ENCODE results near the gene XKR7.
"Not testable (repeated sequence)": the region's sequence is repeated elsewhere in the genome, so short reads cannot be mapped to it uniquely, and the experiment has no call there.

The XKR7 gene

DNA sequence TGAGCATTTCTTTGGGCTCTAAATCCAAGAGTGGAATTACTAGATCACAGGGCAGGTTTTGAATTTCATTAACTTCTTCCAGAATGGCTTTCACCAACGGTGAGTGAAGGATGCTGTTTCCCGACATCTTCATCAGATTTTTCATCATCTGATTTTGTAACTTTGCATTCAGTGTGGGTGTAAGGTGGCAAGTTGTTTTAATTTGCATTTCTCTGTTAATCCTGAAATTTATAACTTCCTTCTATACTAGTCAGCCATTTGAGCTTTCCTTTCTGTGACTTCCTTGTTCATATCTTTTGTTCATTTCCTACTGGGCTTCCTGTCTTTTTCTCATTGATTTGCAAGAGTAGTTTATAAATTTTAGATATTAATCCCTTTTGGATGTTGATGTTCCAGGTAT, 65.4 kb downstream of the XKR7 start:
- Mint-ChIP-seq H3K4me3 (no peak overlapping the region), H3K27me3 (peaks cover 21% of the 10 kb centered on the region), H3K4me1 (peaks cover 38% of the 10 kb centered on the region), H3K9me3 (peaks cover 7% of the 10 kb centered on the region), H3K36me3 (no peaks in the 10 kb centered on the region), H3K27ac (no peak overlapping the region)
- no peak for ATAC-seq

DNA sequence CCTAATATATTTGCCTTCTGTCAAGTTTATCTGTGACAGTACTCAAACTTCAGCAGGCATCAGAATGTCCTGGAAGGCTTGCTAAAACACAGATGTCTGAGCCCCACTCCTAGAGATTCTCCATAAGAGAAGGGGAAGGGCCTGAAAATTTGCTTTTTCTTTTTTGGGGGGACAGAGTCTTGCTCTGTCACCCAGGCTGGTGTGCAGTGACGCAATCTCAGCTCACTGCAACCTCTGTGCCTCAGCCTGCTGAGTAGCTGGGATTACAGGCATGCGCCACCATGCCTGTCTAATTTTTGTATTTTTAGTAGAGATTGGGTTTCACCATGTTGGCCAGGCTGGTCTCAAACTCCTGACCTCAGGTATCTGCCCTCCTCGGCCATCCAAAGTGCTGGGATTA, 65.8 kb downstream of the XKR7 start:
- Mint-ChIP-seq H3K27me3 (peaks cover 17% of the 10 kb centered on the region), H3K4me1 (peaks cover 38% of the 10 kb centered on the region)
- not testable (repeated sequence) for H3K9me3 Mint-ChIP-seq, H3K4me3 Mint-ChIP-seq, H3K27ac Mint-ChIP-seq, ATAC-seq, H3K36me3 Mint-ChIP-seq

DNA sequence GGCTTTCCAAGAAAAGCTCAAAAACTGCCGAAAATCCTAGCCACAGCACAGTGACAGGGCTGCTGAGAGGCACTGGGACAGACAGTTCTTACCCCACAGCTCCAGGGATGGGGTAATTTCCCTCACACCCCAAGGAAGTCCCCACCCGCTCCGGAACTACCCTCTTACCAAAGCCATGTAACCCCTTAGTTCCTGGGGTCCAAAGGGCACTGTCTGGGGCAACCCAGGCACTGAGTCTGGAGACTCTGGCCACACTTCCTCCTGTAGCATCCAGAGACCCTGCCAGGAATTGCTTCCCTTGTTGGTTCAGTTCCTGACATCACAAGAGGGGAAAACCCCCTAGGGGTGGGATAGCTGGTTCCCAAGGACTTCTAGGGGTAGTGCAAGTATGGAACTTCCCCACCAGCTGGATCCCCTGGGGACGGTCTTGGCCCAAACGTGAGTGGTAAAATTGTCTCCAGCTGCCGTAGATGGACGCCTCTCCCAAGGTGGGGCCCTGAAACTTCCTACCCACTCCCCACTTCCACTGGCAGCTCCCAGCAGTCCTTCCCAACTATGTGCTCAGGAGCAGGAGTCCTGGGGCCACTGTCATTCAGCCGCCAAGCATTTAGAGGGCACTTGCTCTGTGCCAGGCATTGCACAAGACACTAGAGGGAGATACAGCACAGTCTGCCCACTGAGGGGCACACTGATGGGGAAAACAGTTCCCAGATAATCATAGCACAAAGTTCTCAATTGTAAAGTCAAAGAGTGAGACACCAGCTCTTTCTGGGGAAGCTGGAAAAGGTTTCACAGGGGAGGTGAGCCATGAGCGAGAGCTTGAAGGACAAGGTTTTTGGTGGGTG, 66.9 kb downstream of the XKR7 start:
- H3K27ac Mint-ChIP-seq: peak overlapping the region; percentile 37
- H3K27me3 Mint-ChIP-seq: peaks cover 14% of the 10 kb centered on the region
- H3K9me3 Mint-ChIP-seq: peaks cover 7% of the 10 kb centered on the region
- H3K36me3 Mint-ChIP-seq: no peaks in the 10 kb centered on the region
- H3K4me1 Mint-ChIP-seq: peaks cover 46% of the 10 kb centered on the region
- no peak overlapping the region for H3K4me3 Mint-ChIP-seq
- ATAC-seq: peak; percentile 56

DNA sequence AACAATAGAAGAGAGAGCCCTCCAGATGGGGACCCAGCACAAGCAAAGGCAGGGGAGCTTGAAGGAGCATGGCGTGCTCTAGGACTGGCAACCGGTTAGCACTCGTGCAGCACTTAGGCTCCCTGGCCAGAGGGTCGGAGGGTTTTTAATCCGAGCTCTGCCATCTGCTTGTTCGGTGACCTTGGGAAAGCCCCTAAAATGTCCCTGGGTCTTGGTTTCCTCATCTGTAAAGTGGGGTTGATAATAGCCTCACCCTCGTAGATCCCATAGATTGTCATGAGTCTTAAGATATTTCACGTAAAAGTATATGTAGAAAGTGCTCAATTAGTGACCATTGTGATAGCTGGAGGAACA, 67.5 kb downstream of the XKR7 start:
- Mint-ChIP-seq H3K36me3 (no peaks in the 10 kb centered on the region), H3K4me1 (peaks cover 52% of the 10 kb centered on the region), H3K27me3 (peaks cover 14% of the 10 kb centered on the region), H3K9me3 (peaks cover 7% of the 10 kb centered on the region), H3K4me3 (no peak overlapping the region), H3K27ac (peak overlapping the region; percentile 37)
- peak; percentile 4 for ATAC-seq

- Mint-ChIP-seq H3K9me3 (peaks cover 7% of the 10 kb centered on the region), H3K36me3 (no peaks in the 10 kb centered on the region), H3K4me3 (no peak overlapping the region), H3K27ac (no peak overlapping the region), H3K4me1 (peaks cover 60% of the 10 kb centered on the region), H3K27me3 (peaks cover 14% of the 10 kb centered on the region)
- ATAC-seq: no peak
Observed at GRCh38 chr20:32036252-32036651, 68.3 kb downstream of the XKR7 start.

DNA sequence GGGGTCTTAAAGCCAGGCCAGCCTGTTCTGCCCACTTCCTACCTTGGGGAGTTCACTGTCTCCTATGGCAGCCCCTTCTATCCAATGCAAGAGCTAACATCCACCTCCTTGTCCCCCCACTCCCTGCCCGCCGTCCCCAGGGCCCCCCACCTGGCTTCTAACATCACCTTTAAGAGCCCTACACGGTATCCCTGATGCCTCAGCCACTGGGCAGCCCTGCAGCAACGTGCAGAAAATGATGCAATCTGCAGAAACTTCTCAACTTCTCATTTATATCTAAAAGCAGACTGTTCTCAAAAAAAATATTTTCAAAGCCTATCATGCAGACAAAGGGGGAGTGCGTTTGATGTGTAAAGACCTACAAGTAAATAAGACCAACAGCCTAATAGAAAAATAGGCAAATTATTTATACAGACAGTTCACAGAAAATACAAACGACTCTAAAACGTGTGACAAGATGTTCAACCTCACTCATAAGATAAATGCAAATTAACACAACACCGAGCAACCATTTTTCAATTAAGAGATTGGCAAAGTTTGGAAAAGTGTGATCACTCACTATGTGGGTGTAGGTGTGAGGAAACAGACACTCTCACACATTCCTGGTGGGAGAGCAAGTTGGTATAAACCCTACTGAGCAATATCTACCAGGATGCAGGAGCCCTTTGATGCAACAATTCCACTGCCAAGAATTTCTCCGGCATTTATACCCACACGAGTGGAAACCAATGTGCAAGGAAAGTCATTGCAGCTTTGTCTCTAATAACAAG, 69.0 kb downstream of the XKR7 start:
- Mint-ChIP-seq H3K27ac (no peak overlapping the region), H3K27me3 (peaks cover 14% of the 10 kb centered on the region), H3K9me3 (peaks cover 7% of the 10 kb centered on the region), H3K36me3 (no peaks in the 10 kb centered on the region), H3K4me1 (peaks cover 61% of the 10 kb centered on the region), H3K4me3 (no peak overlapping the region)
- no peak for ATAC-seq

DNA sequence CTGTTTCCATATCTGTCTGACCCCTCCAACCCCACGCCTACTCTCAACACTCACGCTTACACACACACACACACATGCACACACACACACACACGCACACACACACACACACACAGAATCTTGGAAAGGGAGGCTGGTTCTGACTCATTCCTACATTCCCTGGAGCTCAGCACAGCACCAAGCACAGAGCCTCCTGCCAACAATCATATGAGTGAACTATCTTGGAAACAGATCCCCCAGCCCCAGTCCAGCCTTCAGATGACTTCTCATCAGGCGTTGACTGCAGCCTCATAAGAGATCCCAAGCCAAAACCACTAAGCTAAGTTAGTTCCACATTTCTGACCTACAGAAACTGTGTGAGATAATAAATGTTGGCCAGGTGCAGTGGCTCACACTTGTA, 70.0 kb downstream of the XKR7 start:
- Mint-ChIP-seq H3K27ac (no peak overlapping the region), H3K4me1 (peaks cover 61% of the 10 kb centered on the region), H3K4me3 (no peak overlapping the region), H3K9me3 (peaks cover 7% of the 10 kb centered on the region), H3K27me3 (peaks cover 12% of the 10 kb centered on the region), H3K36me3 (no peaks in the 10 kb centered on the region)
- ATAC-seq: no peak

DNA sequence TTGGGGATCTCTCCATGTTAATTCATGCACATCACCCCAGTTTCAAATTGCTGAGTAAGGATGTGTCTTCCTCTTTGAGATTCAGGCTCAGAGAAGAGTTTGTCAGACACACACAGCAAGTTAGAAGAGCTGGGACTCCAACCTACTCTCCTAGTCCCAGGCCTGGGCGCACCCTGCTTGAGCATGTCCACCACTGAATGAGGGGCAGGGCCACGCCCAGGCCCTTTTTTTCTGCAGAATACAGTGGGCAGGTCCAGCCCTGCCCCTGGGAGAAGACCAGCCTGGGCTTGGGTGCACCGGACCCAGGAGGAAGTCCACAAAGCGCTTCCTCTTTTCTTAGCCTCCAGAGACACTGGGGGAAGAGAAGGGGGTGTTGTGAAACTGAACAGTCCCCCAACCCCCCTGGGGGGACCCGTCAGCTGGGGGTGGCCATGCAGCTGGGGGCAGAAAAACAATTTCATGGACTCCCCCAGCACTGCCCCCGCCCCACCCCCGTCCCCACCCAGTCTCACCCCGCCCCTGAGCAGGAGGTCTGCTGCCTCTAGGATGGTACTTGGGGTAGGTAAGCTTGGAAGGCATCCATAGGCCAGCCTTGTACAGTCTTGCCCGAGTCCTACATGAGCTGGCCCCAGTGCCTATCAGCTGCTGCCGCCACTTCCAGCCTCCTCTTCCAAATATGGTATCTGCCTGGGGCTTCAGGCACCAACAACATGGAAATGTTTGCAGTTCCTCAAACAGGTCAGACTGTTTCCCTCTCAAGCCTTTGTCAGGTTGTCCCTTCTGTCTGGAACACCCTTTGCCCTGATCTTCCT, 72.4 kb downstream of the XKR7 start:
- Mint-ChIP-seq H3K9me3 (peaks cover 7% of the 10 kb centered on the region), H3K27ac (peak overlapping the region; percentile 42), H3K36me3 (no peaks in the 10 kb centered on the region), H3K27me3 (no peaks in the 10 kb centered on the region), H3K4me3 (peak overlapping the region; percentile 51), H3K4me1 (peaks cover 49% of the 10 kb centered on the region)
- ATAC-seq: peak; percentile 97

GRCh38 chr20:32045999-32046398, 78.0 kb downstream of the XKR7 start:
- no peaks in the 10 kb centered on the region for H3K27me3 Mint-ChIP-seq

GRCh38 chr20:32050324-32050841, 82.4 kb downstream of the XKR7 start:
- H3K27me3 Mint-ChIP-seq: no peaks in the 10 kb centered on the region
- no peak for ATAC-seq
- H3K36me3 Mint-ChIP-seq: no peaks in the 10 kb centered on the region
- H3K4me1 Mint-ChIP-seq: peaks cover 26% of the 10 kb centered on the region
- no peak overlapping the region for H3K4me3 Mint-ChIP-seq
- H3K27ac Mint-ChIP-seq: no peak overlapping the region
- H3K9me3 Mint-ChIP-seq: no peaks in the 10 kb centered on the region

More at GRCh38 chr20:32045999-32046398, 78.0 kb downstream of the XKR7 start:
- H3K4me3 Mint-ChIP-seq: no peak overlapping the region
- ATAC-seq: no peak
- H3K27ac Mint-ChIP-seq: no peak overlapping the region
- no peaks in the 10 kb centered on the region for H3K9me3 Mint-ChIP-seq
- H3K36me3 Mint-ChIP-seq: no peaks in the 10 kb centered on the region
- peaks cover 13% of the 10 kb centered on the region for H3K4me1 Mint-ChIP-seq

DNA sequence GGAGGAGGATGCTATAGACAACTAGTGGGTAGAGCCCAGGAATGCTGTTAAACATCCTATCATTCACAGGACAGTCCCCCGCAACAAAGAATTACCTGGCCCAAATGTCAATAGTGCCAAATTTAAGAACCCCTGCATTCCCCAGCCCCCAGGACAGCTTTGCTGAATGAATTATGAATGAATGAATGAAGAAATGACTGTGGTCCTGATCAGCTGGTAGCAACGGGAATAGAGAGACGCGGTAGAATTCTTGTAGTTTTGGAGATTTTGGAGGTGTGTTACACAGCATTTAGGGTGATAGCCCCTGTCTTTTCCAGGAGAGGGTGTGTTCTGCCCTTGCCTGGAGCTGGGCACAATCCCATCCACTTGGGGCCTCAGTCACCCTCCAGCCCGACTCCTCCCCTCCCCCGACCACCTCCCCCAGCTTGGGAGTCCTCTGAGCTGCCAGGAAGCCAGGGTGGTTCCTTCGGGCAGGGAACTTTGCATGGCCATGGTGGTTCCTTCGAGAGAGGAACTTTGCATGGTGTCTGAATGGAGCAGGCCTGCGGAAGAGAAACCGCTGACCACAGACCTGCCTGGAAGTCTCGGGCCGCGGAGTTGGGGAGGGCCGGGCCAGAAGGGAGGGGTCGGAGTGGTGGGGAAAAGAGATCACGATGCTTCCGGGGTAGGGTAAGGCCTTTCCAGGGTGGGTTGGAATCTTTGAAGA, 83.1 kb downstream of the XKR7 start:
- peak; percentile 58 for ATAC-seq
- Mint-ChIP-seq H3K4me1 (peaks cover 26% of the 10 kb centered on the region), H3K27me3 (no peaks in the 10 kb centered on the region), H3K9me3 (no peaks in the 10 kb centered on the region), H3K27ac (peak overlapping the region; percentile 86), H3K36me3 (no peaks in the 10 kb centered on the region), H3K4me3 (peak overlapping the region; percentile 81)

- Mint-ChIP-seq H3K27me3 (no peaks in the 10 kb centered on the region), H3K9me3 (no peaks in the 10 kb centered on the region), H3K4me3 (peak overlapping the region; percentile 81), H3K4me1 (peaks cover 26% of the 10 kb centered on the region), H3K36me3 (no peaks in the 10 kb centered on the region), H3K27ac (peak overlapping the region; percentile 86)
- ATAC-seq: no peak
Observed at GRCh38 chr20:32051720-32052089, 83.8 kb downstream of the XKR7 start.

DNA sequence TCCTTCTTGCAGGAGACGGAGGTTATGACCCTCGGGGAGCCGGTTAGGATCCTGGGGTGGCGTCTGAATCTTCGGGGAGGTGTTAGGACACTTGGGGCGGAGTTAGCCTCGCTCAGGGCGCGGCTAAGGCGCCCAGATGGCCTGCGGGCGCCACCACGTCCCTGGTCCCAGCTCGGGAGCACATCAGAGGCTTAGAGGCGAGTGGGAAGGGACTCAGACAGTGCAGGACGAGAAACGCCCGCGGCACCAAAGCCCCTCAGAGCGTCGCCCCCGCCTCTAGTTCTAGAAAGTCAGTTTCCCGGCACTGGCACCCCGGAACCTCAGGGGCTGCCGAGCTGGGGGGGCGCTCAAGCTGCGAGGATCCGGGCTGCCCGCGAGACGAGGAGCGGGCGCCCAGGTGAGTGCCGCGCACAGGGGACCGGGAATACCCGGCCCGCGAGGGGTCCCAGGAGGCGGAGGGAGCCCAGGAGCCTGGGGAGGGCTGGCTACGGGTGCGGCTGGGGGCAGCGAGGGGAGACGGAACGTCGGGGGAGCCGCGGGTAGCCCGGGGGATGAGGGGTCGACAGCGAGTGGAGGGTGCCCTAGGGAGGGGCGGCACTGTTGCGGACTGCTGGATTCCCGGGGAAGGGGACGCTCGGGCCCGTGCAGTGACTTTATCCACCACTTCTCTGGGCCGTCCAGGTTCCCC, 84.3 kb downstream of the XKR7 start, which contains the start of gene HCK:
HCK (plus strand) TSS at position 153 of the 688 bp plus-strand sequence.
- Mint-ChIP-seq H3K27me3 (no peaks in the 10 kb centered on the region), H3K4me3 (peak within 1 kb of the TSS; percentile 81), H3K27ac (peak within 1 kb of the TSS; percentile 86), H3K9me3 (no peaks in the 10 kb centered on the region), H3K4me1 (peaks cover 26% of the 10 kb centered on the region), H3K36me3 (no peaks in the 10 kb centered on the region)
- peak; percentile 77 for ATAC-seq

- no peaks in the 10 kb centered on the region for H3K9me3 Mint-ChIP-seq
- peak overlapping the region; percentile 86 for H3K27ac Mint-ChIP-seq
- H3K27me3 Mint-ChIP-seq: no peaks in the 10 kb centered on the region
- peaks cover 30% of the 10 kb centered on the region for H3K4me1 Mint-ChIP-seq
- H3K36me3 Mint-ChIP-seq: no peaks in the 10 kb centered on the region
- H3K4me3 Mint-ChIP-seq: peak overlapping the region; percentile 81
- ATAC-seq: peak; percentile 79
Observed at GRCh38 chr20:32052778-32053362, 84.9 kb downstream of the XKR7 start.

Data from stimulated activated memory B cell treated with anti-CD40 and anti-IgM and Interleukin-4, amounts not matched to agents 10 μg/mL and 1 μg/mL and 100 μg/mL, for 72 hours (primary cell).